Breast epithelium (tissue), 3 donors: ENCODE measurements around the gene GPC6.

Experiments used
- CTCF ChIP-seq, 3 donors: fragments of 450-650 bp; IDR thresholded peaks; one replicate each; pipeline ENCODE4 v1.5.1; 2016 to 2017; ENCODE audit warnings: antibody characterized with exemption in 3 of 3, mild to moderate bottlenecking in 3 of 3, moderate library complexity in 3 of 3
- POLR2A ChIP-seq: fragments of 450-650 bp; IDR thresholded peaks from one replicate; pipeline ENCODE4 v1.6.1; 2016; ENCODE audit warnings: antibody characterized with exemption, mild to moderate bottlenecking, moderate library complexity
- POLR2AphosphoS5 ChIP-seq, 3 donors: sonication (generic); formaldehyde crosslinking; IDR thresholded peaks; one replicate each; pipeline ENCODE4 v1.6.1; 2017; ENCODE audit warnings: antibody characterized with exemption in 3 of 3

- TF ChIP-seq POLR2A (no peak), CTCF (IDR thresholded peaks at IDR 0.05) (no peak), POLR2AphosphoS5 (IDR thresholded peaks at IDR 0.05) (no peak)
These were observed 654.8 kb downstream of the GPC6 start for GRCh38 chr13:93881411-93881810.
